Measurements from ENCODE around the gene PRM1.
"Not testable (repeated sequence)": the region's sequence is repeated elsewhere in the genome, so short reads cannot be mapped to it uniquely, and the experiment has no call there.

PRM1 gene

GRCh38 chr16:11296351-11296705 is 15.2 kb upstream of the PRM1 start:
- Mint-ChIP-seq H3K9me3 (no peaks in the 10 kb centered on the region), H3K27ac (no peak overlapping the region), H3K4me1 (ENCODE audit: low read depth) (peaks cover 22% of the 10 kb centered on the region), H3K36me3 (ENCODE audit: low read depth) (no peaks in the 10 kb centered on the region), H3K4me3 (no peak overlapping the region), H3K27me3 (ENCODE audit: low read depth) (peaks cover 28% of the 10 kb centered on the region)

- Mint-ChIP-seq H3K4me1 (ENCODE audit: low read depth) (peaks cover 22% of the 10 kb centered on the region), H3K9me3 (no peaks in the 10 kb centered on the region), H3K4me3 (no peak overlapping the region), H3K36me3 (ENCODE audit: low read depth) (no peaks in the 10 kb centered on the region), H3K27me3 (ENCODE audit: low read depth) (peaks cover 29% of the 10 kb centered on the region), H3K27ac (no peak overlapping the region)
Measured at GRCh38 chr16:11295672-11296071, 14.5 kb upstream of the PRM1 start.

DNA sequence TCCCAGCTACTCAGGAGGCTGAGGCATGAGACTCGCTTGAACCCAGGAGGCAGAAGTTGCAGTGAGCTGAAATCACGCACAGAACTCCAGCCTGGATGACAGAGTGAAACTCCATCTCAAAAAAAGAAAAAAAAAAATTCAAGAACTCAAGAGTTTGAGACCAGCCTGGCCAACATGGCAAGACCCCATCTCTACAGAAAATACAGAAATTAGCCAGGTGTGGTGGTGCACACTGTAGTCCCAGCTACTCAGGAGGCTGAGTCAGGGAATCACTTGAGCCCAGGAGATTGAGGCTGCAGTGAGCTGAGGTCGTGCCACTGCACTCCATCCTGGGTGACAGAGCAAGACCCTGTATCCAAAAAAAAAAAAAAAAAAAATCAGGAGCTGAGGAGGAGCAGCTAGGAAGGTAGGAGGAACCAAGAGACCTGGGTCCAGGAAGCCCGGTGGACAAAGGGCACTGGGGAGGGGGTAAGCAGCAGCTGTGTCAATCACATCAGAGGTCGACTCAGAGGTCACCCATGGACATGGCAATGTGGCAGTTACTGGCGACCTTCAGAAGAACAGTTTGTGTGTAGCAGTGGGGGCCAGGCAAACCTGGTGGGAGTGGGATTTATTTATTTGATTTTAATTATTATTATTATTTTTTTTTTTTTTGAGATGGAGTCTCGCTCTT is 11.1 kb upstream of the PRM1 start:
- Mint-ChIP-seq H3K27me3 (ENCODE audit: low read depth) (peaks cover 39% of the 10 kb centered on the region), H3K27ac (no peak overlapping the region)

DNA sequence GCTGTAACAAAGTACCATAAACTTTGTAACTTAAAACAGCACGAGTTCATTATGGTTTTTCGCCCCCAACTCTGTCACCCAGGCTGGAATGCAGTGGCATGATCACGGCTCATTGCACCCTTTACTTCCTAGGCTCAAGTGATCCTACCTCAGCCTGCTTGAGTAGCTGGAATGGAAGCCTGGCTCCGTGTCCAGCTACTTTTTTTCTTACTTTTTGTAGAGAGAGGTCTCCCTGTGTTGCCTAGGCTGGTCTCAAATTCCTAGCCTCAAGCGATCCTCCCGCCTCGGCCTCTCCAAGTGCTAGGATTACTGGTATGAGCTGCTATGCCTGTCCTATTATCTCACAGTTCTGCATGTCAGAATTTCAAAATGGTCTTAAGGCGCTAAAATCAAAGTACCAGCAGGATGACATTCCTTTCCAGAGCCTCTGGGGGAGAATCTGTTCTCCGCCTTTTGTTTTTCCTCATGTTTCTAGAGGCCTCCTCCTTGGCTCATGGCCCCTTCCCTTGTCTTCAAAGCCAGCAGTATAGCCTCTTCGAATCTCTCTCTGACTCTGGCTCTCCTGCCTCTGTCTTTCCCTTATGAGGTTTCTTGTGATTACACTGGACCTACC is 10.1 kb upstream of the PRM1 start:
- Mint-ChIP-seq H3K27me3 (ENCODE audit: low read depth) (peaks cover 44% of the 10 kb centered on the region), H3K4me1 (ENCODE audit: low read depth) (peaks cover 12% of the 10 kb centered on the region), H3K36me3 (ENCODE audit: low read depth) (no peaks in the 10 kb centered on the region), H3K27ac (no peak overlapping the region), H3K9me3 (no peaks in the 10 kb centered on the region), H3K4me3 (no peak overlapping the region)

More for the DNA sequence above, 11.1 kb upstream of the PRM1 start:
- no peak overlapping the region for H3K4me3 Mint-ChIP-seq
- no peaks in the 10 kb centered on the region for H3K9me3 Mint-ChIP-seq
- H3K4me1 Mint-ChIP-seq (ENCODE audit: low read depth): peaks cover 18% of the 10 kb centered on the region
- H3K36me3 Mint-ChIP-seq (ENCODE audit: low read depth): no peaks in the 10 kb centered on the region

DNA sequence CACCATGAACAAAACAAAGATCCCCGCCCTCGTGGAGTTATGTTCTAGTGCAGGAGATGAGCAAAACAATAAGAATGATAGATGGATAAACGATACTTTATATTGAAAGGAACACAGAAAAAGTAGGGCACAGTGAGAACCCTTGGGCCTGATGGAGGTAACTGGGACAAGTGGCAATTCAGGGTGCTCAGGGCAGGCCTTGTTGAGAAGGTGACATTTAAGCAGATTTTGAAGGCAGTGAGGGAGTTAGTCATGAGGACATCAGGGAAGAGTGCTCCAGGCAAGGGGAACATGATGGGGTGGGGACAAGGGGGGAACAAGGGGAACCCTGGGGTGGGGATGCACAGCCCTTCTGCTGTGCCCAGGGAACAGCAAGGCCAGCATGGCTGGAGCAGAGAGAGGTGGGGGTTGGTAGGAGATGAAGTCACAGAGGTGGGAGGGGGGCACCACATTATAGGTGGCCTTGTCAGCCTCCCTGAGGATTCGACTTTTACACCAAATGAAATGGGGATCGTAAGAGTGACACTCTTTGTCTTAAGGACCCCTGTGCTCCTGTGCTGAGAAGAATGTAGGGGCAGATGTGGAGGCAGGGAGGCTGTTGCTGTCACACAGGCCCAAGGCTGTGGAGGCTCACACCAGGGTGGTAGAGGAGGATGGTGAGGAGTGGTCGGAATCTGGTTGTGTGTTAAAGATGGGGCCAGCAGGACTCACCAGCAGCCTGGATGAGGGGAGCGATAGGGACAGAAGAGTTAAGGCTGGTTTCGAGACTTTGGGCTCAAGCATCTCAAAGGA is 9.2 kb upstream of the PRM1 start:
- peaks cover 44% of the 10 kb centered on the region for H3K27me3 Mint-ChIP-seq (ENCODE audit: low read depth)
- H3K4me3 Mint-ChIP-seq: no peak overlapping the region
- no peak overlapping the region for H3K27ac Mint-ChIP-seq

DNA sequence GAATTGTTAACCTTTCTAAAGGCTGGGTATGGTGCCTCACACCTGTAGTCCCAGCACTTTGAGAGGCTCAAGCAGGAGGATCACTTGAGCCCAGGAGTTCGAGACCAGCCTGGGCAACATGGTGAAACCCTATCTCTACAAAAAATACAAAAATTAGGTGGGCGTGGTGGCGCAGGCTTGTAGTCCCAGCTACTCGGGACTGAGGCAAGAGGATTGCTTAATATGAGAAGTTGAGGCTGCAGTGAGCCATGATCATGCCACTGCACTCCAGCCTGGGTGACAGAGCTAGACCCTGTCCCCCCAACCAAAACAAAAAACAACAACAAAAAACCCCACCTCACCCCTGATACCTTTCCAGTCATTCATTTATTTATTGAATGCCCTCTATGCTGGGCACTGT is 8.6 kb upstream of the PRM1 start:
- H3K9me3 Mint-ChIP-seq; H3K27ac Mint-ChIP-seq; H3K36me3 Mint-ChIP-seq (ENCODE audit: low read depth); H3K4me3 Mint-ChIP-seq: not testable (repeated sequence)
- peaks cover 44% of the 10 kb centered on the region for H3K27me3 Mint-ChIP-seq (ENCODE audit: low read depth)
- peaks cover 12% of the 10 kb centered on the region for H3K4me1 Mint-ChIP-seq (ENCODE audit: low read depth)

More for the DNA sequence above, 9.2 kb upstream of the PRM1 start:
- Mint-ChIP-seq H3K36me3 (ENCODE audit: low read depth) (no peaks in the 10 kb centered on the region), H3K4me1 (ENCODE audit: low read depth) (peaks cover 12% of the 10 kb centered on the region), H3K9me3 (no peaks in the 10 kb centered on the region)

DNA sequence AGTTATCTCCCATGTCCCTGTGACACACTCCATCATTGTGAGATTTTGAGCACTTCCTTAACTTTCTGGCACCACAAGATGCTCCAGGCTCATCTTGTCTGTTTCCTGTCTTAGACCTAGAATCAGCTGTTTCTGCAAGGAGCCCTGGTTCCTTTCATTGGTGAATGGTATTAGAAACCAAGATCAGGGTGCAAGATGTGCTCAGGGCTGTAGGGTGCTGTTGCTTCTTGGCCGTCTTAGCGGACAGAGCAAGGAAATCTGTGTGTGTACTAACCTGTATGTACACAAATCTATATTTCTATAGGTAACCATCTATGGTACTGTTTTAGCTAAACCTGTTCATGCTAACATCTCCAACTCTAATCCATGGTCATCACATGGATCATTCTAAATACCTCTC is 8.1 kb upstream of the PRM1 start:
- Mint-ChIP-seq H3K27ac (no peak overlapping the region), H3K9me3 (no peaks in the 10 kb centered on the region), H3K27me3 (ENCODE audit: low read depth) (peaks cover 44% of the 10 kb centered on the region), H3K4me1 (ENCODE audit: low read depth) (peaks cover 12% of the 10 kb centered on the region), H3K36me3 (ENCODE audit: low read depth) (no peaks in the 10 kb centered on the region), H3K4me3 (no peak overlapping the region)

GRCh38 chr16:11285842-11286241 is 4.7 kb upstream of the PRM1 start:
- Mint-ChIP-seq H3K27me3 (ENCODE audit: low read depth) (peaks cover 40% of the 10 kb centered on the region), H3K9me3 (no peaks in the 10 kb centered on the region), H3K36me3 (ENCODE audit: low read depth) (no peaks in the 10 kb centered on the region), H3K4me1 (ENCODE audit: low read depth) (peaks cover 9% of the 10 kb centered on the region), H3K27ac (no peak overlapping the region), H3K4me3 (no peak overlapping the region)

DNA sequence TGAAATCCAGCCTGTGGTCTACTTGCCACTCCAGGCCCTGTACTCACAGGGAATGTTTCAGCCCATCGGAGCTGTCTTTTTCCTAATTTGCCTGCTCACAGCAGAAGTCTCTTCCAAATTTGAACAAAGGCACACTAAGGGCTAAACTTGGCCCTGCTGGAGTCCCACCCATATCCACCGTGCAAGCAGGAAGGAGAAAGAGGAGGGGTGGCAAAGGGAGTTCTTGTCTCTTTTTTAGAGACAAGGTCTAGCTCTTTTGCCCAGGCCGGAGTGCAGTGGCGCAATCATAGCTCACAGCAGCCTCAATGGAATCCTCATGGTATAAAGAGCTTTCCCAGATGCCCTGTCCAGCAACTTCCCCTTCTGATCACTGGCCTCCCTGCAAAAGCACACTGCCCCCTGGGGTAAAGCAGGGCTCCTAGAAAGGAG is 2.7 kb upstream of the PRM1 start:
- Mint-ChIP-seq H3K9me3 (no peaks in the 10 kb centered on the region), H3K4me1 (ENCODE audit: low read depth) (peaks cover 5% of the 10 kb centered on the region), H3K4me3 (no peak overlapping the region), H3K27ac (no peak overlapping the region), H3K36me3 (ENCODE audit: low read depth) (no peaks in the 10 kb centered on the region), H3K27me3 (ENCODE audit: low read depth) (peaks cover 35% of the 10 kb centered on the region)

DNA sequence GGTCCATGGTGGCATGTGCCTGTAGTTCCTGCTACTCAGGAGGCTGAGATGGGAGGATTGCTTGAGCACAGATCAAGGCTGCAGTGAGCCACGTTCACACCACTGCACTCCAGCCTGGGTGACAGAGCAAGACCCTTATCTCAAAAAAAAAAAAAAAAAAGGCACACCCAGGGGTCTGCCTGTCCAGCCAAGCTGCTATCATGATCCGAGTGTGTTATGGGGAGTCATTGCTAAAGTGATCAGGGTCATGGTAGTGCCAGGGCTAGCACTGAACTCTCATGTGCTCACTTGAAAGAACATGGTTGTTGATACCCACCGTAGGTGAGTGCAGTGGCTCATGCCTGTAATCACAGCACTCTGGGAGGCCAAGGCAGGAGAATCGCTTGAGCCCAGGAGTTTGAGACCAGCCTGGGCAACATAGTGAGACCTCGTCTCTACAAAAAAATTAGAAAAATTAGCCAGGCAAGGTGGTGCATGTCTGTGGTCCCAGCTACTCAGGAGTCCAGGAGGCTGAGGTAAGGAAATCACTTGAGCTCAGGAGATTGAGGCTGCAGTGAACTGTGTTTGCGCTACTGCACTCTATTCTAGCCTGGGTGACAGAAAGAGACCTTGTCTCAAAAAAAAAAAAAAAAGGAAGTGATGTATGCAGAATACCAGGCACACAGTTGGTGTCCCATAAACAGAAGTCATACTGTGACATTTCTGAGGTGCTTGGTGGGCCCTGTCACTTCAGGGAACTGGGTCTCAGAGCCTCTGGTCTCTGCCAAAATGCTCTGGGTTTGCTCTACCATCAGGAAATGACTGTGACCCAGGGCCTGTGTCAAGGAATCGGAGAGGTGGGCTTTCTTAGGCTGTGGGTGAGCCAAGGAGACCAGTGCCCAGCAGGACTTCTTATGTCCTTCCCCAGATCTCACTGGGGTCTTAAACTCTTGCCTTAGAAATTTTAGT is 2.2 kb downstream of the PRM1 start:
- Mint-ChIP-seq H3K27ac (no peak overlapping the region), H3K4me1 (ENCODE audit: low read depth) (no peaks in the 10 kb centered on the region), H3K27me3 (ENCODE audit: low read depth) (peaks cover 24% of the 10 kb centered on the region), H3K9me3 (no peaks in the 10 kb centered on the region), H3K4me3 (no peak overlapping the region), H3K36me3 (ENCODE audit: low read depth) (no peaks in the 10 kb centered on the region)

DNA sequence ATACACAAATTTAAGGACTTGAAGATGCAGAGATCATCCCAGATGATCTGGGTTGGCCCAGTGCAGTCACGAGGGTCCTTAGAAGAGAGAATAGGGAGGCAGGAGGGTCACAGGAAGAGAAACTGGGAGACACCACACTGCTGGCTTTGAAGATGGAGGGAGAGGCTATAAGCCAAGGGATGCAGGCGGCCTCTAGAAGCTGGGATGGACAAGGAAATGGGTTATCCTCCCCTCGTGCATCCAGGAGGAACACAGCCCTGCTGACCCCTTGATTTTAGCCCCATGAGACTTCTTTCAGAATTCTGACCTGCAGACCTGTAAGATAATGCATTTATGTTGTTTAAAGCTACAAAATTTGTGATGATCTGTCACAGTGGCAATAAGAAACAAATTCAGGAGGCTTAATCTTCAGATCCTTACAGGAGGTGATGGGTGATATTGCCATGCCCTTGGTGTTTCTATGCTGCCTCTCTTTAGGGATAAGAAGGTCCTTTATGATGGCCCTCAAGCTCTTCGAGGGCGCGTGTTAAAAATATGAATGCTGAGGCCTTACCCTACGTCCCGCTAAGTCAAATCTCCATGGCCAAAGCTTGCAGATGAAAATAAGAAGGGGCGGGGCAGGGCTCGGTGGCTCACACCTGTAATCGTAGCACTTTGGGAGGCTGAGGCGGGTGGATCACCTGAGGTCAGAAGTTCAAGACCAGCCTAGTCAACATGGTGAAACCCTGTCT is 3.4 kb downstream of the PRM1 start:
- Mint-ChIP-seq H3K27me3 (ENCODE audit: low read depth) (peaks cover 17% of the 10 kb centered on the region), H3K4me1 (ENCODE audit: low read depth) (no peaks in the 10 kb centered on the region), H3K36me3 (ENCODE audit: low read depth) (no peaks in the 10 kb centered on the region), H3K27ac (no peak overlapping the region), H3K4me3 (no peak overlapping the region), H3K9me3 (no peaks in the 10 kb centered on the region)

GRCh38 chr16:11276896-11277593 is 4.1 kb downstream of the PRM1 start:
- Mint-ChIP-seq H3K9me3 (no peaks in the 10 kb centered on the region), H3K4me1 (ENCODE audit: low read depth) (no peaks in the 10 kb centered on the region), H3K27ac (no peak overlapping the region), H3K36me3 (ENCODE audit: low read depth) (no peaks in the 10 kb centered on the region), H3K27me3 (ENCODE audit: low read depth) (peaks cover 14% of the 10 kb centered on the region), H3K4me3 (no peak overlapping the region)

GRCh38 chr16:11276143-11276895 is 4.8 kb downstream of the PRM1 start, which contains the start of gene PRM2:
Gene PRM2, minus strand, starts transcription at chr16:11276480. Its CDS starts 110 bp downstream, at chr16:11276370.
- H3K4me1 Mint-ChIP-seq (ENCODE audit: low read depth): no peaks in the 10 kb centered on the region
- H3K4me3 Mint-ChIP-seq: no peak within 1 kb of the TSS
- H3K36me3 Mint-ChIP-seq (ENCODE audit: low read depth): no peaks in the 10 kb centered on the region
- peaks cover 12% of the 10 kb centered on the region for H3K27me3 Mint-ChIP-seq (ENCODE audit: low read depth)
- H3K27ac Mint-ChIP-seq: no peak within 1 kb of the TSS
- no peaks in the 10 kb centered on the region for H3K9me3 Mint-ChIP-seq
